ENCODE measurements around the gene RPS4Y1.

The RPS4Y1 gene

DNA sequence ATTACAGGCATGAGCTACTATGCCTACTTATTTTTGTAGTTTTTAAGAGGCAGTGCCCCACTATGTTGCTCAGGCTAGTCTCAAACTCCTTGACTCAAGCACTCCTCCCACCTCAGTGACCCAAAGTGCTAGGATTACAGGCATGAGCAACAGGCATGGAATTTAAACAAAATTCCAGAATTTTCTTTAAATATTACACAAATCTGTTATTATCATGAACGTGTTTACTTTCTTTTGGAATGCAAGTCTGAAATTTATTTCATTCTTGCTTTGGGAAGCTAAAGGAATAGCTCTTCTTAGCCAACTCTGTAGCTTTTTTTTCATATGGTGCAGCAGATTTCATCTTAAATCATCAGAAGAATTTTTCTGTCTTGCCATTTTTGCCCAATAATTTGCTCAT, 66.0 kb downstream of the RPS4Y1 start:
- no peak for TF ChIP-seq CTCF (conservative IDR thresholded peaks at IDR 0.05; ENCODE audit: low read depth, low read length)
- no peak for DNase-seq (ENCODE audit: low read depth)

GRCh38 chrY:2913066-2913815, 71.8 kb downstream of the RPS4Y1 start:
- no peak for DNase-seq (ENCODE audit: low read depth)
- TF ChIP-seq CTCF (conservative IDR thresholded peaks at IDR 0.05; ENCODE audit: low read depth, low read length), result no peak
- H3K4me3 ChIP-seq (ENCODE audit: low read length), result no peak overlapping the region

More for the DNA sequence above, 66.0 kb downstream of the RPS4Y1 start:
- H3K4me3 ChIP-seq (ENCODE audit: low read length), result no peak overlapping the region
